HepG2 (cell line): ENCODE data around the gene CTF1. TPM values are rescaled to one million over a fixed set of nuclear protein-coding genes. Genes with fewer than 3 reads are reported as not detected.
A peak's percentile ranks its signal among the peaks of the same experiment; 100 is the strongest.

Source experiments
- ONECUT2 ChIP-seq: sonication (generic); formaldehyde crosslinking; IDR thresholded peaks from 2 replicates; pipeline ENCODE4 v1.4.0; 2020; ENCODE audit warnings: missing genetic modification reagents
- ZNF367 ChIP-seq: sonication (generic); formaldehyde crosslinking; IDR thresholded peaks from 2 replicates; pipeline ENCODE4 v1.4.0; 2020; ENCODE audit warnings: missing genetic modification reagents, borderline replicate concordance
- polyA plus RNA-seq, 8 experiments: library from polyadenylated mRNA; depleted of rRNA in 3 of 8; stranded (reverse) in 7 of 8; unstranded in 1 of 8; fragments of >200 nt; fragmentation: Illumina TruSeq in 4 of 8; extraction: Trizol in 4 of 8; gene quantifications; 2 replicates each; pipeline versions ENCODE4 v1.2.1 to v1.2.3, GENCODE V29; 2011 to 2016; ENCODE audit warnings: low read depth in 4 of 8, missing spikeins in 1 of 8, mixed read lengths in 1 of 8; ENCODE audit not compliant: insufficient read depth in 1 of 8
- total RNA-seq, 5 experiments: library from RNA; depleted of rRNA; stranded (reverse); fragments of >200 nt; fragmentation: Illumina TruSeq; extraction: Trizol; gene quantifications; 2 replicates each; pipeline ENCODE4 v1.2.3, GENCODE V29; 2016; ENCODE audit warnings: low read depth in 1 of 5
- TF ChIP-seq, protein P1 (sequence below): sonication (generic); formaldehyde crosslinking; IDR thresholded peaks from 2 replicates; pipeline ENCODE4 v1.4.0; 2020; ENCODE audit warnings: missing genetic modification reagents
- TF ChIP-seq, protein P2 (sequence below): sonication (generic); formaldehyde crosslinking; IDR thresholded peaks from 2 replicates; pipeline ENCODE4 v1.4.0; 2020; ENCODE audit warnings: missing genetic modification reagents, borderline replicate concordance
- TF ChIP-seq, protein P3 (sequence below): sonication (generic); formaldehyde crosslinking; IDR thresholded peaks from 2 replicates; pipeline ENCODE4 v1.4.0; 2020; ENCODE audit warnings: missing genetic modification reagents
- TF ChIP-seq, protein P4 (sequence below), 2 experiments: sonication (generic) in 1 of 2; formaldehyde crosslinking in 1 of 2; IDR thresholded peaks; 2 replicates each; pipeline versions ENCODE4 v1.6.1 to v1.9.0; 2014 to 2022; ENCODE audit warnings: antibody characterized with exemption in 1 of 2, borderline replicate concordance in 1 of 2, inconsistent platforms in 1 of 2, low read depth in 1 of 2, missing genetic modification reagents in 1 of 2
- TF ChIP-seq, protein P5 (sequence below): sonication (generic); formaldehyde crosslinking; conservative IDR thresholded peaks from 2 replicates; pipeline ENCODE4 v1.4.0; 2020; ENCODE audit warnings: mild to moderate bottlenecking, missing genetic modification reagents, moderate library complexity

Gene CTF1
- total and polyA plus RNA-seq, 2 of the 13 experiments (the other 11 are each of a cell fraction or from before 2014, with no cell fraction given), result 0.13 to 1.8 TPM

DNA sequence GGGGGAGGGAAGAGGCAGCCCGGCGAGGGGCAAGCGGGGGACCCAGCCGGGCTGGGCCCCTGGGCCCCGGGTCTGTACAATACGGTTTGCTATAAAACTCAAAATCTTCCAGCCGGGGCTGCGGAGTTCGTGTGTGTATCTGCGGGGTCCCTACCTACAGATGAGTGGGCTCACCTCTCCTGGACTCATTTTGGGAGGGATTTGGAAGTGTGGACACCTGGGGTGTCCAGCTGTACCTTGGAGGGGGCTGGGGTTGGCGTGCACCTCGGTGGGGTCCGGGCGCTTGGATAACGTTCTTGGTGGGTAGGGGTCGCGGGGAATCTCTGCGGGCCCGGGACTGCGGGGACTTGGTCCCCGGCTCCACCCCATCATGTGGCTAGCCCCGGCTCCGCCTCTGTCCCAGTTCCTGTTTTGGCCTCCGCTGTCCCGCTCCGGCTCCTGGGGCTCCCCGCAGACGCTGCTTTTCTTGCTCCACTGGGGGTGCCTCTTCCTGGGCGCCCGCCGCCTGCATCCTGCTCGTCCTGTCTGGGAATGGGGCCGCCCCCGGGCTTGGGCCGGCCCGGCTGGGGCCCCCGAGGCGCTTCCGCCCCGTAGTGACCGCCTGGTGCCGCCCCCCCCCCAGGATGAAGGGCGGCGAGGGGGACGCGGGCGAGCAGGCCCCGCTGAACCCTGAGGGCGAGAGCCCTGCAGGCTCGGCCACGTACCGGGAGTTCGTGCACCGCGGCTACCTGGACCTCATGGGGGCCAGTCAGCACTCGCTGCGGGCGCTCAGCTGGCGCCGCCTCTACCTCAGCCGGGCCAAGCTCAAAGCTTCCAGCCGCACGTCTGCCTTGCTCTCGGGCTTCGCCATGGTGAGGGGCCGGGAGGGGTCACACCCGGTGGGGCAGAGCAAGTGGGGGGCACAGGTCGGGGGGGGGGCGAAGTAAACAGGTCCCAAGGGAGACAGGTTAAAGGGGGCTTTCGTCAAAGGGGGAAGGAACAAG is 52.5 kb downstream of the CTF1 start, which contains the start of gene ORAI3 (continued):
- TF ChIP-seq, protein P1, sequence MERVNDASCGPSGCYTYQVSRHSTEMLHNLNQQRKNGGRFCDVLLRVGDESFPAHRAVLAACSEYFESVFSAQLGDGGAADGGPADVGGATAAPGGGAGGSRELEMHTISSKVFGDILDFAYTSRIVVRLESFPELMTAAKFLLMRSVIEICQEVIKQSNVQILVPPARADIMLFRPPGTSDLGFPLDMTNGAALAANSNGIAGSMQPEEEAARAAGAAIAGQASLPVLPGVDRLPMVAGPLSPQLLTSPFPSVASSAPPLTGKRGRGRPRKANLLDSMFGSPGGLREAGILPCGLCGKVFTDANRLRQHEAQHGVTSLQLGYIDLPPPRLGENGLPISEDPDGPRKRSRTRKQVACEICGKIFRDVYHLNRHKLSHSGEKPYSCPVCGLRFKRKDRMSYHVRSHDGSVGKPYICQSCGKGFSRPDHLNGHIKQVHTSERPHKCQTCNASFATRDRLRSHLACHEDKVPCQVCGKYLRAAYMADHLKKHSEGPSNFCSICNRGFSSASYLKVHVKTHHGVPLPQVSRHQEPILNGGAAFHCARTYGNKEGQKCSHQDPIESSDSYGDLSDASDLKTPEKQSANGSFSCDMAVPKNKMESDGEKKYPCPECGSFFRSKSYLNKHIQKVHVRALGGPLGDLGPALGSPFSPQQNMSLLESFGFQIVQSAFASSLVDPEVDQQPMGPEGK (CRISPR knock-in tag), result peak; percentile 85
- TF ChIP-seq ONECUT2 (CRISPR knock-in tag) (0 out of 2 replicates have a peak, but pooled peaks have one; percentile 15), ZNF367 (CRISPR knock-in tag) (0 out of 2 replicates have a peak, but pooled peaks have one; percentile 38)
- TF ChIP-seq, protein P2, sequence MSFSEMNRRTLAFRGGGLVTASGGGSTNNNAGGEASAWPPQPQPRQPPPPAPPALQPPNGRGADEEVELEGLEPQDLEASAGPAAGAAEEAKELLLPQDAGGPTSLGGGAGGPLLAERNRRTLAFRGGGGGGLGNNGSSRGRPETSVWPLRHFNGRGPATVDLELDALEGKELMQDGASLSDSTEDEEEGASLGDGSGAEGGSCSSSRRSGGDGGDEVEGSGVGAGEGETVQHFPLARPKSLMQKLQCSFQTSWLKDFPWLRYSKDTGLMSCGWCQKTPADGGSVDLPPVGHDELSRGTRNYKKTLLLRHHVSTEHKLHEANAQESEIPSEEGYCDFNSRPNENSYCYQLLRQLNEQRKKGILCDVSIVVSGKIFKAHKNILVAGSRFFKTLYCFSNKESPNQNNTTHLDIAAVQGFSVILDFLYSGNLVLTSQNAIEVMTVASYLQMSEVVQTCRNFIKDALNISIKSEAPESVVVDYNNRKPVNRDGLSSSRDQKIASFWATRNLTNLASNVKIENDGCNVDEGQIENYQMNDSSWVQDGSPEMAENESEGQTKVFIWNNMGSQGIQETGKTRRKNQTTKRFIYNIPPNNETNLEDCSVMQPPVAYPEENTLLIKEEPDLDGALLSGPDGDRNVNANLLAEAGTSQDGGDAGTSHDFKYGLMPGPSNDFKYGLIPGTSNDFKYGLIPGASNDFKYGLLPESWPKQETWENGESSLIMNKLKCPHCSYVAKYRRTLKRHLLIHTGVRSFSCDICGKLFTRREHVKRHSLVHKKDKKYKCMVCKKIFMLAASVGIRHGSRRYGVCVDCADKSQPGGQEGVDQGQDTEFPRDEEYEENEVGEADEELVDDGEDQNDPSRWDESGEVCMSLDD (CRISPR knock-in tag), result peak; percentile 77; the same call in 1 of the 2 replicates
- TF ChIP-seq, protein P3, sequence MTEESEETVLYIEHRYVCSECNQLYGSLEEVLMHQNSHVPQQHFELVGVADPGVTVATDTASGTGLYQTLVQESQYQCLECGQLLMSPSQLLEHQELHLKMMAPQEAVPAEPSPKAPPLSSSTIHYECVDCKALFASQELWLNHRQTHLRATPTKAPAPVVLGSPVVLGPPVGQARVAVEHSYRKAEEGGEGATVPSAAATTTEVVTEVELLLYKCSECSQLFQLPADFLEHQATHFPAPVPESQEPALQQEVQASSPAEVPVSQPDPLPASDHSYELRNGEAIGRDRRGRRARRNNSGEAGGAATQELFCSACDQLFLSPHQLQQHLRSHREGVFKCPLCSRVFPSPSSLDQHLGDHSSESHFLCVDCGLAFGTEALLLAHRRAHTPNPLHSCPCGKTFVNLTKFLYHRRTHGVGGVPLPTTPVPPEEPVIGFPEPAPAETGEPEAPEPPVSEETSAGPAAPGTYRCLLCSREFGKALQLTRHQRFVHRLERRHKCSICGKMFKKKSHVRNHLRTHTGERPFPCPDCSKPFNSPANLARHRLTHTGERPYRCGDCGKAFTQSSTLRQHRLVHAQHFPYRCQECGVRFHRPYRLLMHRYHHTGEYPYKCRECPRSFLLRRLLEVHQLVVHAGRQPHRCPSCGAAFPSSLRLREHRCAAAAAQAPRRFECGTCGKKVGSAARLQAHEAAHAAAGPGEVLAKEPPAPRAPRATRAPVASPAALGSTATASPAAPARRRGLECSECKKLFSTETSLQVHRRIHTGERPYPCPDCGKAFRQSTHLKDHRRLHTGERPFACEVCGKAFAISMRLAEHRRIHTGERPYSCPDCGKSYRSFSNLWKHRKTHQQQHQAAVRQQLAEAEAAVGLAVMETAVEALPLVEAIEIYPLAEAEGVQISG (CRISPR knock-in tag), result peak; percentile 73
- TF ChIP-seq, protein P4, sequence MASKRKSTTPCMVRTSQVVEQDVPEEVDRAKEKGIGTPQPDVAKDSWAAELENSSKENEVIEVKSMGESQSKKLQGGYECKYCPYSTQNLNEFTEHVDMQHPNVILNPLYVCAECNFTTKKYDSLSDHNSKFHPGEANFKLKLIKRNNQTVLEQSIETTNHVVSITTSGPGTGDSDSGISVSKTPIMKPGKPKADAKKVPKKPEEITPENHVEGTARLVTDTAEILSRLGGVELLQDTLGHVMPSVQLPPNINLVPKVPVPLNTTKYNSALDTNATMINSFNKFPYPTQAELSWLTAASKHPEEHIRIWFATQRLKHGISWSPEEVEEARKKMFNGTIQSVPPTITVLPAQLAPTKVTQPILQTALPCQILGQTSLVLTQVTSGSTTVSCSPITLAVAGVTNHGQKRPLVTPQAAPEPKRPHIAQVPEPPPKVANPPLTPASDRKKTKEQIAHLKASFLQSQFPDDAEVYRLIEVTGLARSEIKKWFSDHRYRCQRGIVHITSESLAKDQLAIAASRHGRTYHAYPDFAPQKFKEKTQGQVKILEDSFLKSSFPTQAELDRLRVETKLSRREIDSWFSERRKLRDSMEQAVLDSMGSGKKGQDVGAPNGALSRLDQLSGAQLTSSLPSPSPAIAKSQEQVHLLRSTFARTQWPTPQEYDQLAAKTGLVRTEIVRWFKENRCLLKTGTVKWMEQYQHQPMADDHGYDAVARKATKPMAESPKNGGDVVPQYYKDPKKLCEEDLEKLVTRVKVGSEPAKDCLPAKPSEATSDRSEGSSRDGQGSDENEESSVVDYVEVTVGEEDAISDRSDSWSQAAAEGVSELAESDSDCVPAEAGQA (IDR thresholded peaks at IDR 0.05; ENCODE audit: low read depth), result no peak
- TF ChIP-seq, protein P4 (CRISPR knock-in tag; IDR thresholded peaks at IDR 0.05; ENCODE audit: borderline replicate concordance), result peak; percentile 91; the same call in 1 of the 2 replicates
- TF ChIP-seq, protein P5, sequence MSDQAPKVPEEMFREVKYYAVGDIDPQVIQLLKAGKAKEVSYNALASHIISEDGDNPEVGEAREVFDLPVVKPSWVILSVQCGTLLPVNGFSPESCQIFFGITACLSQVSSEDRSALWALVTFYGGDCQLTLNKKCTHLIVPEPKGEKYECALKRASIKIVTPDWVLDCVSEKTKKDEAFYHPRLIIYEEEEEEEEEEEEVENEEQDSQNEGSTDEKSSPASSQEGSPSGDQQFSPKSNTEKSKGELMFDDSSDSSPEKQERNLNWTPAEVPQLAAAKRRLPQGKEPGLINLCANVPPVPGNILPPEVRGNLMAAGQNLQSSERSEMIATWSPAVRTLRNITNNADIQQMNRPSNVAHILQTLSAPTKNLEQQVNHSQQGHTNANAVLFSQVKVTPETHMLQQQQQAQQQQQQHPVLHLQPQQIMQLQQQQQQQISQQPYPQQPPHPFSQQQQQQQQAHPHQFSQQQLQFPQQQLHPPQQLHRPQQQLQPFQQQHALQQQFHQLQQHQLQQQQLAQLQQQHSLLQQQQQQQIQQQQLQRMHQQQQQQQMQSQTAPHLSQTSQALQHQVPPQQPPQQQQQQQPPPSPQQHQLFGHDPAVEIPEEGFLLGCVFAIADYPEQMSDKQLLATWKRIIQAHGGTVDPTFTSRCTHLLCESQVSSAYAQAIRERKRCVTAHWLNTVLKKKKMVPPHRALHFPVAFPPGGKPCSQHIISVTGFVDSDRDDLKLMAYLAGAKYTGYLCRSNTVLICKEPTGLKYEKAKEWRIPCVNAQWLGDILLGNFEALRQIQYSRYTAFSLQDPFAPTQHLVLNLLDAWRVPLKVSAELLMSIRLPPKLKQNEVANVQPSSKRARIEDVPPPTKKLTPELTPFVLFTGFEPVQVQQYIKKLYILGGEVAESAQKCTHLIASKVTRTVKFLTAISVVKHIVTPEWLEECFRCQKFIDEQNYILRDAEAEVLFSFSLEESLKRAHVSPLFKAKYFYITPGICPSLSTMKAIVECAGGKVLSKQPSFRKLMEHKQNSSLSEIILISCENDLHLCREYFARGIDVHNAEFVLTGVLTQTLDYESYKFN (CRISPR knock-in tag), result 0 out of 2 replicates have a peak, but pooled peaks have one; percentile 11
